HG02798 (cell line): ENCODE data around the gene GRIN2A.
A peak's percentile ranks its signal among the peaks of the same experiment; 100 is the strongest.

Source experiments
- ATAC-seq: cut with Tn5 transposase; IDR thresholded peaks from one replicate; pipeline ENCODE4 v1.9.1; 2021; ENCODE audit warnings: mild to moderate bottlenecking; ENCODE audit not compliant: unreplicated experiment, poor library complexity

Gene GRIN2A

GRCh38 chr16:10182222-10183053 lies at the start of gene GRIN2A:
Gene GRIN2A, minus strand, starts transcription at chr16:10182428. Its CDS starts 2,017 bp downstream, at chr16:10180411.
- ATAC-seq: peak; percentile 54

GRCh38 chr16:10231563-10231962 lies 49.3 kb upstream of the GRIN2A start:
- ATAC-seq: no peak

GRCh38 chr16:10228779-10229178 lies 46.6 kb upstream of the GRIN2A start:
- peak; percentile 54 for ATAC-seq

- no peak for ATAC-seq
Observed at GRCh38 chr16:10226987-10227306, 44.7 kb upstream of the GRIN2A start.

GRCh38 chr16:10226141-10226986 lies 44.1 kb upstream of the GRIN2A start:
- ATAC-seq: no peak

- ATAC-seq: no peak
Observed at GRCh38 chr16:10225653-10226052, 43.4 kb upstream of the GRIN2A start.

- no peak for ATAC-seq
Observed at GRCh38 chr16:10224850-10225249, 42.6 kb upstream of the GRIN2A start.

- no peak for ATAC-seq
Observed at GRCh38 chr16:10220942-10221341, 38.7 kb upstream of the GRIN2A start.

- ATAC-seq: no peak
Observed at GRCh38 chr16:10219742-10220141, 37.5 kb upstream of the GRIN2A start.

- no peak for ATAC-seq
Observed at GRCh38 chr16:10218490-10219206, 36.4 kb upstream of the GRIN2A start.

- no peak for ATAC-seq
Observed at GRCh38 chr16:10213748-10214147, 31.5 kb upstream of the GRIN2A start.

- no peak for ATAC-seq
Observed at GRCh38 chr16:10210944-10211343, 28.7 kb upstream of the GRIN2A start.

GRCh38 chr16:10206865-10207264 lies 24.6 kb upstream of the GRIN2A start:
- no peak for ATAC-seq

- ATAC-seq: peak; percentile 67
Observed at GRCh38 chr16:10206215-10206614, 24.0 kb upstream of the GRIN2A start.

GRCh38 chr16:10205688-10206087 lies 23.5 kb upstream of the GRIN2A start:
- peak; percentile 52 for ATAC-seq

- ATAC-seq: no peak
Observed at GRCh38 chr16:10202649-10203048, 20.4 kb upstream of the GRIN2A start.

- no peak for ATAC-seq
Observed at GRCh38 chr16:10200637-10201586, 18.7 kb upstream of the GRIN2A start.

- no peak for ATAC-seq
Observed at GRCh38 chr16:10196999-10197398, 14.8 kb upstream of the GRIN2A start.

GRCh38 chr16:10191096-10191495 lies 8.9 kb upstream of the GRIN2A start:
- no peak for ATAC-seq
